GM12878 (cell line): ENCODE results near the gene SLC39A11. TPM values are rescaled to one million over a fixed set of nuclear protein-coding genes. Genes with fewer than 3 reads are reported as not detected.

Source experiments
- ATAC-seq: fragments of 200-7000 bp; cut with Tn5 transposase; 3 replicates; pipeline ENCODE4 v1.9.1; 2020; ENCODE audit warnings: mild to moderate bottlenecking, moderate library complexity
- BruUV-seq: library from RNA; stranded (reverse); fragments of 400-500 nt; replicated peaks from 2 replicates; lab custom pipeline; 2021; lab: Mats Ljungman, UMichigan
- CTCF ChIA-PET: fragments of 300-600 bp; sonication (Branson Sonifier 250); formaldehyde crosslinking; extraction: SDS; loops from one replicate; lab custom pipeline; 2021; ENCODE audit warnings: inconsistent platforms; lab: Yijun Ruan, JAX
- POLR2A ChIA-PET: fragments of 350-600 bp; formaldehyde crosslinking; extraction: SDS; loops from one replicate; lab custom pipeline; 2021; ENCODE audit warnings: inconsistent platforms; lab: Charles Lee
- RAD21 ChIA-PET: fragments of 300-600 bp; sonication (Branson Sonifier 250); formaldehyde crosslinking; loops from one replicate; lab custom pipeline; 2023; ENCODE audit warnings: antibody characterized with exemption; ENCODE audit not compliant: unreplicated experiment; lab: Charles Lee
- SMC1A ChIA-PET: fragments of 300-600 bp; sonication (Branson Sonifier 250); formaldehyde crosslinking; loops from one replicate; lab custom pipeline; 2023; ENCODE audit not compliant: unreplicated experiment, uncharacterized antibody; lab: Charles Lee
- DNase-seq: peaks from one replicate; pipeline ENCODE4 v3.0.0-alpha.2; 2011; ENCODE audit warnings: low read depth, low spot score
- FAIRE-seq: peaks from 3 replicates; lab custom pipeline; 2011; peaks lifted over from hg19 to GRCh38; lab: Jason Lieb, UNC
- H2AFZ ChIP-seq: 2 replicates; pipeline ENCODE4 v1.6.0; 2011; ENCODE audit warnings: low read depth, low read length, control low read depth; ENCODE audit not compliant: control insufficient read depth
- H3K27ac ChIP-seq: 2 replicates; pipeline ENCODE4 v1.5.1; 2011; ENCODE audit warnings: control low read depth; ENCODE audit not compliant: control insufficient read depth, insufficient read depth
- H3K27me3 ChIP-seq, 2 experiments: replicated peaks in 1 of 2; 2 replicates each; pipeline versions ENCODE4 v1.6.0 to v1.6.1; 2011; ENCODE audit warnings: low read length in 1 of 2; ENCODE audit not compliant: control insufficient read depth in 2 of 2, insufficient read depth in 2 of 2
- H3K36me3 ChIP-seq, 2 experiments: 2 replicates each; pipeline ENCODE4 v1.5.1; 2011; ENCODE audit warnings: low read length in 1 of 2; ENCODE audit not compliant: control insufficient read depth in 2 of 2, insufficient read depth in 2 of 2
- H3K4me1 ChIP-seq: 2 replicates; pipeline ENCODE4 v1.6.1; 2011; ENCODE audit warnings: mild to moderate bottlenecking, low read length, moderate library complexity, mixed read lengths; ENCODE audit not compliant: control insufficient read depth, insufficient read depth
- H3K4me2 ChIP-seq: 2 replicates; pipeline ENCODE4 v1.6.0; 2011; ENCODE audit warnings: control low read depth; ENCODE audit not compliant: control insufficient read depth, insufficient read depth
- H3K4me3 ChIP-seq: fragments of 200-600 bp; sonication (generic); 2 replicates; pipeline ENCODE4 v1.5.1; 2016
- H3K79me2 ChIP-seq: 2 replicates; pipeline ENCODE4 v1.6.0; 2011; ENCODE audit warnings: low read length; ENCODE audit not compliant: control insufficient read depth, insufficient read depth
- H3K9ac ChIP-seq: 2 replicates; pipeline ENCODE4 v1.8.0; 2011; ENCODE audit warnings: low read length, control low read depth, mixed read lengths; ENCODE audit not compliant: control insufficient read depth, insufficient read depth
- H3K9me3 ChIP-seq: replicated peaks from 3 replicates; pipeline ENCODE4 v1.5.1; 2011; ENCODE audit warnings: mild to moderate bottlenecking, low read length; ENCODE audit not compliant: control insufficient read depth, insufficient read depth
- H4K20me1 ChIP-seq: 2 replicates; pipeline ENCODE4 v1.6.0; 2011; ENCODE audit not compliant: control insufficient read depth, insufficient read depth
- ETV6 ChIP-seq, 2 experiments: fragments of 450-650 bp in 1 of 2; IDR thresholded peaks in 1 of 2; conservative IDR thresholded peaks in 1 of 2; 2 replicates each; pipeline ENCODE4 v1.6.1; 2014; ENCODE audit warnings: antibody characterized with exemption in 1 of 2, borderline replicate concordance in 1 of 2, low read depth in 1 of 2, mild to moderate bottlenecking in 1 of 2, moderate library complexity in 1 of 2
- REST ChIP-seq: IDR thresholded peaks from 2 replicates; pipeline ENCODE4 v1.6.1; 2012; ENCODE audit warnings: mild to moderate bottlenecking, low read depth, low read length
- WGBS: methylation state at CpG from one replicate; pipeline ENCODE4 v1.1.6; 2016; ENCODE audit warnings: low lambda C conversion rate; ENCODE audit not compliant: insufficient replicate concordance, insufficient coverage; ENCODE audit errors: missing lambda C conversion rate; 5-methylcytosine and 5-hydroxymethylcytosine counted together
- in situ Hi-C: fragments of 300-500 bp; cut with MboI; formaldehyde crosslinking; loops from 9 replicates; pipeline ENCODE4 v1.14.3; 2018; ENCODE audit warnings: mixed read lengths
- intact Hi-C: fragments of 100-400 bp; cut with micrococcal nuclease; formaldehyde crosslinking; loops from one replicate; pipeline ENCODE4 v1.14.2; 2022; ENCODE audit not compliant: unreplicated experiment
- polyA plus RNA-seq, 11 experiments: library from polyadenylated mRNA; depleted of rRNA in 4 of 11; unstranded in 6 of 11; stranded (reverse) in 5 of 11; fragments of >200 nt; fragmentation: Nextera tagmentation in 4 of 11; fragmentation: Illumina TruSeq in 1 of 11; extraction: Ambion mirVana in 4 of 11; extraction: Trizol in 1 of 11; gene quantifications; 1 replicate in 1 of 11; 2 replicates in 10 of 11; pipeline versions ENCODE4 v1.2.1 to v1.2.3, GENCODE V29; 2011 to 2016; ENCODE audit warnings: inconsistent platforms in 2 of 11, missing spikeins in 2 of 11, low read depth in 1 of 11
- total RNA-seq, 4 experiments: library from RNA; depleted of rRNA in 3 of 4; stranded (reverse); fragments of >200 nt in 3 of 4; fragmentation: Illumina TruSeq in 1 of 4; extraction: Trizol in 1 of 4; gene quantifications; 2 replicates each; pipeline versions ENCODE4 v1.2.1 to v1.2.3, GENCODE V29; 2013 to 2021

SLC39A11 gene
- total and polyA plus RNA-seq, 10 of the 15 experiments (the other 5 are each of a cell fraction or from before 2014, with no cell fraction given), result 8.6 to 23.8 (median 14.0) TPM

- no TSS peak for BruUV-seq
- ChIA-PET RAD21 (interaction anchor here (0.9 kb wide), 1 partner anchor 18 kb away, joined by 3 read pairs; no protein-coding TSS in a partner anchor), POLR2A (interaction anchor here (0.6 kb wide), 1 partner anchor 38 kb away, joined by 5 read pairs; no protein-coding TSS in a partner anchor), SMC1A (interaction anchor here (1.2 to 1.9 kb wide), 2 partner anchors 67 to 80 kb away, joined by 3 to 5 read pairs; no protein-coding TSS in a partner anchor), CTCF (interaction anchor here (1.8 to 2.6 kb wide), 2 partner anchors 36 to 65 kb away, joined by 3 to 10 read pairs; no protein-coding TSS in a partner anchor)
- no peaks in the 10 kb centered on the region for H4K20me1 ChIP-seq
- 39% methylated on average over 3 of the region's 3 CpGs for WGBS
- H3K4me3 ChIP-seq, result no peak overlapping the region
- DNase-seq, result no peak
- no peak overlapping the region for H3K27ac ChIP-seq
- intact Hi-C loops, result no loop called here
- H3K9ac ChIP-seq, result no peak overlapping the region
- no peak overlapping the region for H2AFZ ChIP-seq
- no peaks in the 10 kb centered on the region for H3K4me1 ChIP-seq
- no peak for FAIRE-seq
- H3K79me2 ChIP-seq, result no peaks in the 10 kb centered on the region
- H3K4me2 ChIP-seq, result no peak overlapping the region
- peaks cover 10% of the 10 kb centered on the region; the same call in 2 of the 3 replicates for H3K9me3 ChIP-seq
- in situ Hi-C loops, result no loop called here
- H3K36me3 ChIP-seq, result no peaks in the 10 kb centered on the region
- no peak for ATAC-seq
- TF ChIP-seq REST (no peak), ETV6 (conservative IDR thresholded peaks at IDR 0.05 in 1 of 2, IDR thresholded peaks at IDR 0.05 in 1 of 2; ENCODE audit: borderline replicate concordance in 1 of 2, low read depth in 1 of 2) (no peak)
- no peaks in the 10 kb centered on the region; a peak in 1 of 4 replicates for H3K27me3 ChIP-seq
Measured at GRCh38 chr17:72624226-72624625, 468.3 kb downstream of the SLC39A11 start.
